ENCODE results near the gene CACNG8. TPM values are rescaled to one million over a fixed set of nuclear protein-coding genes. Genes with fewer than 3 reads are reported as not detected.

CACNG8 gene
- total RNA-seq, 1 experiment from 2014 or later, result 12.5 TPM

DNA sequence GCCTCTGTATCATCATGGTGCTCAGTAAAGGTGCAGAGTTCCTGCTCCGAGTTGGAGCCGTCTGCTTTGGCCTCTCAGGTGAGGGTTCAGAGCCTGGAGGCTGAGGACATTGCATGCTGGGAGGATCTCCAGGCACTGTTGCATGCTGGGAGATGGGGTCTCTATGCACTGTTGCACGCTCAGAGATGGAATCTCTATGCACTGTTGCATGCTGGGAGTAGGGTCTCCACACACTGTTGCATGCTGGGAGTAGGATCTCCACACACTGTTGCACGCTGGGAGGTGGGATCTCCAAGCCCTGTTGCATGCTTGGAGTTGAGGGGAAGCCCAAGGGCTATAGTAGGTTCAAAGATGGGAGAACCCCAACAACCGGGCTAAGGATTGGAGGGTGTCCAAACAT lies 37.0 kb downstream of the CACNG8 start (continued):
- TF ChIP-seq ZNF396 (CRISPR knock-in tag; IDR thresholded peaks at IDR 0.05; ENCODE audit: borderline replicate concordance) (no peak), ZNF423 (CRISPR knock-in tag; IDR thresholded peaks at IDR 0.05) (no peak), ZNF317 (CRISPR knock-in tag; IDR thresholded peaks at IDR 0.05; ENCODE audit: borderline replicate concordance, low read depth) (no peak), NFATC4 (CRISPR knock-in tag; IDR thresholded peaks at IDR 0.05) (no peak), ZNF138 (CRISPR knock-in tag; conservative IDR thresholded peaks at IDR 0.05) (no peak)

DNA sequence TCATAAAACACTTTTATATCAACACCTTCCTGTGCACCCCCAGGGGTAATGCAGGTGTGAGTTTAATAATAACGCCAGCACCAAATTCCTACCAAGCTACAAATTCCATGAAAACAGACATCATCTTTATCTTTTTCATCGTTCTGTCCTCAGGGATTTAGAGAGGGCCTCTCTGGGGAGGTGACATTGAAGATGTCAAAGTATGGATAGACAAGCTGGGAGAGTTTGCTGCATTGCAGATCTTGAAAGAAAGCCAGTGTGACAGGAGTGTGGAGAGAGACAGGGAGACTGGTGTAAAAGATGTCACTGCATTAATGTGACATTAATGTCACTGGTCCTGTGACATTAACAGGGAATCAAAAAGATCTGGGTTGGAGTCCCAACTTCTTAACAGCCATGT lies 38.8 kb downstream of the CACNG8 start:
- ChIA-PET POLR2A (no interaction called here), CTCF (interaction anchor here (0.6 to 3.6 kb wide), 3 partner anchors 28 to 228 kb away, joined by 3 to 9 read pairs (median 5); no protein-coding TSS in a partner anchor)
- ATAC-seq (no peak), DNase-seq (ENCODE audit: low spot score) (no peak)
- Mint-ChIP-seq H3K4me3 (no peak overlapping the region), H3K36me3 (no peaks in the 10 kb centered on the region), H3K4me1 (peaks cover 11% of the 10 kb centered on the region), H3K27ac (no peak overlapping the region), H3K9me3 (no peaks in the 10 kb centered on the region), H3K27me3 (ENCODE audit: low read depth) (peaks cover 65% of the 10 kb centered on the region)
- no peak for TF ChIP-seq HMGA2 (CRISPR knock-in tag; IDR thresholded peaks at IDR 0.05)

DNA sequence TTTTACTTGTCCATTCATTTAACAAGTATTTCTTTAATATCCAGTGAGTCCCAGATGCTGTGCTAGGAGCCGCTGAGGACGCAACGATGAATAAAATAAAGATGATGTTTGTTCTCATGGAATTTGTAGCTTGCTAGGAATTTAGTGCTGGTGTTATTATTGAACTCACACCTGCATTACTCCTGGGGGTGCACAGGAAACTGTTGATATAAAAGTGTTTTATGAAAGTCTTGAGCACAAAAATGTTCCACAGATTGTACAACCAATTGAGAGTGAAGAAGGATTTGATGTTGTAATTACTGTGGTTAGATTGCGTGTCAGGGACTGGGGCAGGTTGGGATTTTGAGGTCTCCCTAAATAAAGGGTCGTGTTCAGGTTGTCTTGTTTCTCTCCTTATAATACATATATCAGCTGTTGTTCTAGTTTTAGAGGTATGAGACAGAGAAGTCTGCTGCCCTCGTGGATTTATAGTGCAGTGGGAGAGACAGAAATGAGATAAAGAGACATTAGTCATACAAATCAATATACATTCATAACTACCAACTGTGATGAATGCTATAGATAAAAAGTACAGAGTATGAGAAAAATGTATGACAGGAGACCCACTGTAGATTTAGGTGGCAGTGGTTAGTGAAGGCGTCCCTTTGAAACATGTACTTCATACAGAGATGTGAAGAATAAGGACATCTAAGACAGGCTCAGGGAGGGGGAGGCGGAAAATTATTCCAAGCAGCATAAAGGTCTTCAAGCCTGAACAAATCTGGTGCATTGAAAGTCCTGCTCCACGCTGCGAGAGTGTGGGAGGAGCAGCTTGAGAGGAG lies 40.0 kb downstream of the CACNG8 start:
- ChIA-PET CTCF (interaction anchor here (1.5 to 3.6 kb wide), 4 partner anchors 21 to 90 kb away, joined by 5 to 9 read pairs (median 5); no protein-coding TSS in a partner anchor), POLR2A (no interaction called here)
- no peak overlapping the region for H3K27ac Mint-ChIP-seq
- H3K27me3 Mint-ChIP-seq (ENCODE audit: low read depth), result peaks cover 57% of the 10 kb centered on the region
- H3K36me3 Mint-ChIP-seq, result no peaks in the 10 kb centered on the region
- DNase-seq (ENCODE audit: low spot score), result no peak
- no peak for ATAC-seq
- H3K4me1 Mint-ChIP-seq, result peaks cover 6% of the 10 kb centered on the region
- no peaks in the 10 kb centered on the region for H3K9me3 Mint-ChIP-seq
- no peak overlapping the region for H3K4me3 Mint-ChIP-seq
- TF ChIP-seq HMGA2 (CRISPR knock-in tag; IDR thresholded peaks at IDR 0.05), result no peak
- TF ChIP-seq, protein P1, sequence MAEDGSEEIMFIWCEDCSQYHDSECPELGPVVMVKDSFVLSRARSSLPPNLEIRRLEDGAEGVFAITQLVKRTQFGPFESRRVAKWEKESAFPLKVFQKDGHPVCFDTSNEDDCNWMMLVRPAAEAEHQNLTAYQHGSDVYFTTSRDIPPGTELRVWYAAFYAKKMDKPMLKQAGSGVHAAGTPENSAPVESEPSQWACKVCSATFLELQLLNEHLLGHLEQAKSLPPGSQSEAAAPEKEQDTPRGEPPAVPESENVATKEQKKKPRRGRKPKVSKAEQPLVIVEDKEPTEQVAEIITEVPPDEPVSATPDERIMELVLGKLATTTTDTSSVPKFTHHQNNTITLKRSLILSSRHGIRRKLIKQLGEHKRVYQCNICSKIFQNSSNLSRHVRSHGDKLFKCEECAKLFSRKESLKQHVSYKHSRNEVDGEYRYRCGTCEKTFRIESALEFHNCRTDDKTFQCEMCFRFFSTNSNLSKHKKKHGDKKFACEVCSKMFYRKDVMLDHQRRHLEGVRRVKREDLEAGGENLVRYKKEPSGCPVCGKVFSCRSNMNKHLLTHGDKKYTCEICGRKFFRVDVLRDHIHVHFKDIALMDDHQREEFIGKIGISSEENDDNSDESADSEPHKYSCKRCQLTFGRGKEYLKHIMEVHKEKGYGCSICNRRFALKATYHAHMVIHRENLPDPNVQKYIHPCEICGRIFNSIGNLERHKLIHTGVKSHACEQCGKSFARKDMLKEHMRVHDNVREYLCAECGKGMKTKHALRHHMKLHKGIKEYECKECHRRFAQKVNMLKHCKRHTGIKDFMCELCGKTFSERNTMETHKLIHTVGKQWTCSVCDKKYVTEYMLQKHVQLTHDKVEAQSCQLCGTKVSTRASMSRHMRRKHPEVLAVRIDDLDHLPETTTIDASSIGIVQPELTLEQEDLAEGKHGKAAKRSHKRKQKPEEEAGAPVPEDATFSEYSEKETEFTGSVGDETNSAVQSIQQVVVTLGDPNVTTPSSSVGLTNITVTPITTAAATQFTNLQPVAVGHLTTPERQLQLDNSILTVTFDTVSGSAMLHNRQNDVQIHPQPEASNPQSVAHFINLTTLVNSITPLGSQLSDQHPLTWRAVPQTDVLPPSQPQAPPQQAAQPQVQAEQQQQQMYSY (CRISPR knock-in tag; IDR thresholded peaks at IDR 0.05), result no peak
- no peak for TF ChIP-seq ZNF219 (CRISPR knock-in tag; IDR thresholded peaks at IDR 0.05; ENCODE audit: borderline replicate concordance)
- TF ChIP-seq NR1H2 (CRISPR knock-in tag; IDR thresholded peaks at IDR 0.05), result no peak
- no peak for TF ChIP-seq KAT7 (CRISPR knock-in tag; IDR thresholded peaks at IDR 0.05; ENCODE audit: borderline replicate concordance)
- TF ChIP-seq, protein P2, sequence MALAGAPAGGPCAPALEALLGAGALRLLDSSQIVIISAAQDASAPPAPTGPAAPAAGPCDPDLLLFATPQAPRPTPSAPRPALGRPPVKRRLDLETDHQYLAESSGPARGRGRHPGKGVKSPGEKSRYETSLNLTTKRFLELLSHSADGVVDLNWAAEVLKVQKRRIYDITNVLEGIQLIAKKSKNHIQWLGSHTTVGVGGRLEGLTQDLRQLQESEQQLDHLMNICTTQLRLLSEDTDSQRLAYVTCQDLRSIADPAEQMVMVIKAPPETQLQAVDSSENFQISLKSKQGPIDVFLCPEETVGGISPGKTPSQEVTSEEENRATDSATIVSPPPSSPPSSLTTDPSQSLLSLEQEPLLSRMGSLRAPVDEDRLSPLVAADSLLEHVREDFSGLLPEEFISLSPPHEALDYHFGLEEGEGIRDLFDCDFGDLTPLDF (CRISPR knock-in tag; IDR thresholded peaks at IDR 0.05), result no peak
- TF ChIP-seq, protein P3, sequence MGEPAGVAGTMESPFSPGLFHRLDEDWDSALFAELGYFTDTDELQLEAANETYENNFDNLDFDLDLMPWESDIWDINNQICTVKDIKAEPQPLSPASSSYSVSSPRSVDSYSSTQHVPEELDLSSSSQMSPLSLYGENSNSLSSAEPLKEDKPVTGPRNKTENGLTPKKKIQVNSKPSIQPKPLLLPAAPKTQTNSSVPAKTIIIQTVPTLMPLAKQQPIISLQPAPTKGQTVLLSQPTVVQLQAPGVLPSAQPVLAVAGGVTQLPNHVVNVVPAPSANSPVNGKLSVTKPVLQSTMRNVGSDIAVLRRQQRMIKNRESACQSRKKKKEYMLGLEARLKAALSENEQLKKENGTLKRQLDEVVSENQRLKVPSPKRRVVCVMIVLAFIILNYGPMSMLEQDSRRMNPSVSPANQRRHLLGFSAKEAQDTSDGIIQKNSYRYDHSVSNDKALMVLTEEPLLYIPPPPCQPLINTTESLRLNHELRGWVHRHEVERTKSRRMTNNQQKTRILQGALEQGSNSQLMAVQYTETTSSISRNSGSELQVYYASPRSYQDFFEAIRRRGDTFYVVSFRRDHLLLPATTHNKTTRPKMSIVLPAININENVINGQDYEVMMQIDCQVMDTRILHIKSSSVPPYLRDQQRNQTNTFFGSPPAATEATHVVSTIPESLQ (CRISPR knock-in tag; IDR thresholded peaks at IDR 0.05), result no peak
- no peak for TF ChIP-seq ZNF121 (CRISPR knock-in tag; IDR thresholded peaks at IDR 0.05)
- TF ChIP-seq, protein P4, sequence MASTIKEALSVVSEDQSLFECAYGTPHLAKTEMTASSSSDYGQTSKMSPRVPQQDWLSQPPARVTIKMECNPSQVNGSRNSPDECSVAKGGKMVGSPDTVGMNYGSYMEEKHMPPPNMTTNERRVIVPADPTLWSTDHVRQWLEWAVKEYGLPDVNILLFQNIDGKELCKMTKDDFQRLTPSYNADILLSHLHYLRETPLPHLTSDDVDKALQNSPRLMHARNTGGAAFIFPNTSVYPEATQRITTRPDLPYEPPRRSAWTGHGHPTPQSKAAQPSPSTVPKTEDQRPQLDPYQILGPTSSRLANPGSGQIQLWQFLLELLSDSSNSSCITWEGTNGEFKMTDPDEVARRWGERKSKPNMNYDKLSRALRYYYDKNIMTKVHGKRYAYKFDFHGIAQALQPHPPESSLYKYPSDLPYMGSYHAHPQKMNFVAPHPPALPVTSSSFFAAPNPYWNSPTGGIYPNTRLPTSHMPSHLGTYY (CRISPR knock-in tag; IDR thresholded peaks at IDR 0.05), result no peak
- no peak for TF ChIP-seq ZNF423 (CRISPR knock-in tag; IDR thresholded peaks at IDR 0.05)
- TF ChIP-seq, protein P5, sequence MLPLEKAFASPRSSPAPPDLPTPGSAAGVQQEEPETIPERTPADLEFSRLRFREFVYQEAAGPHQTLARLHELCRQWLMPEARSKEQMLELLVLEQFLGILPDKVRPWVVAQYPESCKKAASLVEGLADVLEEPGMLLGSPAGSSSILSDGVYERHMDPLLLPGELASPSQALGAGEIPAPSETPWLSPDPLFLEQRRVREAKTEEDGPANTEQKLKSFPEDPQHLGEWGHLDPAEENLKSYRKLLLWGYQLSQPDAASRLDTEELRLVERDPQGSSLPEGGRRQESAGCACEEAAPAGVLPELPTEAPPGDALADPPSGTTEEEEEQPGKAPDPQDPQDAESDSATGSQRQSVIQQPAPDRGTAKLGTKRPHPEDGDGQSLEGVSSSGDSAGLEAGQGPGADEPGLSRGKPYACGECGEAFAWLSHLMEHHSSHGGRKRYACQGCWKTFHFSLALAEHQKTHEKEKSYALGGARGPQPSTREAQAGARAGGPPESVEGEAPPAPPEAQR (CRISPR knock-in tag; IDR thresholded peaks at IDR 0.05), result no peak
- TF ChIP-seq, protein P6, sequence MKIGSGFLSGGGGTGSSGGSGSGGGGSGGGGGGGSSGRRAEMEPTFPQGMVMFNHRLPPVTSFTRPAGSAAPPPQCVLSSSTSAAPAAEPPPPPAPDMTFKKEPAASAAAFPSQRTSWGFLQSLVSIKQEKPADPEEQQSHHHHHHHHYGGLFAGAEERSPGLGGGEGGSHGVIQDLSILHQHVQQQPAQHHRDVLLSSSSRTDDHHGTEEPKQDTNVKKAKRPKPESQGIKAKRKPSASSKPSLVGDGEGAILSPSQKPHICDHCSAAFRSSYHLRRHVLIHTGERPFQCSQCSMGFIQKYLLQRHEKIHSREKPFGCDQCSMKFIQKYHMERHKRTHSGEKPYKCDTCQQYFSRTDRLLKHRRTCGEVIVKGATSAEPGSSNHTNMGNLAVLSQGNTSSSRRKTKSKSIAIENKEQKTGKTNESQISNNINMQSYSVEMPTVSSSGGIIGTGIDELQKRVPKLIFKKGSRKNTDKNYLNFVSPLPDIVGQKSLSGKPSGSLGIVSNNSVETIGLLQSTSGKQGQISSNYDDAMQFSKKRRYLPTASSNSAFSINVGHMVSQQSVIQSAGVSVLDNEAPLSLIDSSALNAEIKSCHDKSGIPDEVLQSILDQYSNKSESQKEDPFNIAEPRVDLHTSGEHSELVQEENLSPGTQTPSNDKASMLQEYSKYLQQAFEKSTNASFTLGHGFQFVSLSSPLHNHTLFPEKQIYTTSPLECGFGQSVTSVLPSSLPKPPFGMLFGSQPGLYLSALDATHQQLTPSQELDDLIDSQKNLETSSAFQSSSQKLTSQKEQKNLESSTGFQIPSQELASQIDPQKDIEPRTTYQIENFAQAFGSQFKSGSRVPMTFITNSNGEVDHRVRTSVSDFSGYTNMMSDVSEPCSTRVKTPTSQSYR (CRISPR knock-in tag; IDR thresholded peaks at IDR 0.05), result no peak
- no peak for TF ChIP-seq ZNF416 (CRISPR knock-in tag; IDR thresholded peaks at IDR 0.05)
- TF ChIP-seq, protein P7, sequence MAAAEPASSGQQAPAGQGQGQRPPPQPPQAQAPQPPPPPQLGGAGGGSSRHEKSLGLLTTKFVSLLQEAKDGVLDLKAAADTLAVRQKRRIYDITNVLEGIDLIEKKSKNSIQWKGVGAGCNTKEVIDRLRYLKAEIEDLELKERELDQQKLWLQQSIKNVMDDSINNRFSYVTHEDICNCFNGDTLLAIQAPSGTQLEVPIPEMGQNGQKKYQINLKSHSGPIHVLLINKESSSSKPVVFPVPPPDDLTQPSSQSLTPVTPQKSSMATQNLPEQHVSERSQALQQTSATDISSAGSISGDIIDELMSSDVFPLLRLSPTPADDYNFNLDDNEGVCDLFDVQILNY (CRISPR knock-in tag; IDR thresholded peaks at IDR 0.05), result no peak

Data from WTC11 (cell line).